Osteoblast (primary cell): ENCODE results near the gene KRTAP10-3. TPM values are rescaled to one million over a fixed set of nuclear protein-coding genes. Genes with fewer than 3 reads are reported as not detected.

Source experiments
- DNase-seq: peaks from one replicate; pipeline ENCODE4 v3.0.0; 2011; ENCODE audit warnings: low spot score, mixed read lengths; ENCODE audit not compliant: insufficient read length; ENCODE audit errors: missing footprints
- H2AFZ ChIP-seq: 2 replicates; pipeline ENCODE4 v1.6.0; 2011; ENCODE audit warnings: mild to moderate bottlenecking, low read length
- H3K27ac ChIP-seq: 2 replicates; pipeline ENCODE4 v1.5.1; 2011; ENCODE audit warnings: mild to moderate bottlenecking, low read depth, low read length, moderate library complexity
- H3K27me3 ChIP-seq: 2 replicates; pipeline ENCODE4 v1.6.0; 2012; ENCODE audit warnings: mild to moderate bottlenecking, control low read depth, inconsistent platforms, low read length, moderate library complexity; ENCODE audit not compliant: insufficient read depth
- H3K36me3 ChIP-seq: 2 replicates; pipeline ENCODE4 v1.5.1; 2011; ENCODE audit warnings: mild to moderate bottlenecking, low read length, control low read depth, moderate library complexity; ENCODE audit not compliant: insufficient read depth
- H3K4me1 ChIP-seq: 2 replicates; pipeline ENCODE4 v1.5.1; 2011; ENCODE audit warnings: mild to moderate bottlenecking, low read length, control low read depth, moderate library complexity; ENCODE audit not compliant: insufficient read depth
- H3K4me2 ChIP-seq: 2 replicates; pipeline ENCODE4 v1.6.0; 2011; ENCODE audit warnings: mild to moderate bottlenecking, low read length; ENCODE audit not compliant: insufficient read depth
- H3K4me3 ChIP-seq: fragments of 200-600 bp; sonication (generic); 3 replicates; pipeline ENCODE4 v1.5.1; 2012; ENCODE audit warnings: mild to moderate bottlenecking, low read length, inconsistent platforms; ENCODE audit not compliant: insufficient read depth
- H3K79me2 ChIP-seq: 2 replicates; pipeline ENCODE4 v1.6.0; 2012; ENCODE audit warnings: mild to moderate bottlenecking, low read length, control low read depth, inconsistent platforms; ENCODE audit not compliant: insufficient read depth
- H3K9me3 ChIP-seq: 2 replicates; pipeline ENCODE4 v1.5.1; 2011; ENCODE audit warnings: low read depth, low read length, control low read depth
- H4K20me1 ChIP-seq: 2 replicates; pipeline ENCODE4 v1.6.0; 2012; ENCODE audit warnings: mild to moderate bottlenecking, low read length, control low read depth; ENCODE audit not compliant: insufficient read depth
- total RNA-seq: library from RNA; depleted of rRNA; stranded (reverse); fragments of >200 nt; gene quantifications from 2 replicates; pipeline ENCODE4 v1.2.3, GENCODE V29; 2012
- TF ChIP-seq, protein P1 (sequence below): IDR thresholded peaks from 2 replicates; pipeline ENCODE4 v1.5.1; 2011; ENCODE audit warnings: mild to moderate bottlenecking, low read depth, low read length, moderate library complexity; ENCODE audit errors: extremely low read depth

Gene KRTAP10-3
- total RNA-seq, 1 donor = not detected

DNA sequence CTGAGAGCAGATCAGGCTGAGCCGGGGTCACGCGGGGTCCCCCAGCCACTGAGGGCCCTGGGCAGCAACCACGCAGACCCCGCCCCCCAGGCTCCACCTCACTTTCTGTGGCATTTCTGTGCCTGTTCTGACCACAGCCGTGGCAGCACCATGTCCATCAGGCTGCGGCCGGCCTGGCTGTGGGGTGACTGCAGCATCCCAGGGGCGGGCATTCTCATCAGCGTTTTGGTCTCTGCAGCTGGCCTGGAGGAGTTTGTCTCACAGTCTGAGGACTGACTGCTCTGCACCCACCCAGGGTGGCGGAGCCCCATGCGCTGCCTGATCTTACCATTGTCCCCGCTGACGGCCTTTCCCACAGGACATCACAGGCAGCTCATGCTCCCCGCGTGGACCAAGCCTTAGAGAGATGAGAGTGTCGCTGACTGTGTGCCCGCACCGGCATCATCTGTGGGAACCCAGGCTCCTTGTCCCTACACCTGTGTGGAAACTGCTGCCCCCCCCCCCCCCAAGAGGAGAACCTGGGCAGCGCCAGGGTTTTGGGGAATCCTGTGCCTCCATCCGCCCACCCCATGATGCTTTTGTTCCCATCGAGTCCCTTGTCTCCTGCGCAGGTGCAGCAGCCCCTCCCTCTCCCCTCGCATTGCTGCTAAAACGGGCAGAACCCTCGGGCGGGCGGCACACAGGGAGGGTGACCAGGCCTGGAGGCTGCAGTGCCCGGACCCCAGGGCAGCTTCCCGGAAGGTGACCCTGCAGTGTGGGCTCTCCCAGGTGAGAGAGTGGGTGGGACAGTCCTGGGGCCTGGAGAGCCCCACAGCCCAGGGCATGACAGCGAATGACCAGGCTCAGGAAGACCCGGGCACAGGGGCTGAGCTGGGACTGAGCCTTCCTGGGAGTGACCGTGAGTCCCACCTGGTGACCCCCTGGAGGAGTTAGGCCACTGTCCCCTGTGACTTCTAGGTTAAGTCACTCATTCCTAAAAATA is 20.4 kb downstream of the KRTAP10-3 start:
- TF ChIP-seq, protein P1, sequence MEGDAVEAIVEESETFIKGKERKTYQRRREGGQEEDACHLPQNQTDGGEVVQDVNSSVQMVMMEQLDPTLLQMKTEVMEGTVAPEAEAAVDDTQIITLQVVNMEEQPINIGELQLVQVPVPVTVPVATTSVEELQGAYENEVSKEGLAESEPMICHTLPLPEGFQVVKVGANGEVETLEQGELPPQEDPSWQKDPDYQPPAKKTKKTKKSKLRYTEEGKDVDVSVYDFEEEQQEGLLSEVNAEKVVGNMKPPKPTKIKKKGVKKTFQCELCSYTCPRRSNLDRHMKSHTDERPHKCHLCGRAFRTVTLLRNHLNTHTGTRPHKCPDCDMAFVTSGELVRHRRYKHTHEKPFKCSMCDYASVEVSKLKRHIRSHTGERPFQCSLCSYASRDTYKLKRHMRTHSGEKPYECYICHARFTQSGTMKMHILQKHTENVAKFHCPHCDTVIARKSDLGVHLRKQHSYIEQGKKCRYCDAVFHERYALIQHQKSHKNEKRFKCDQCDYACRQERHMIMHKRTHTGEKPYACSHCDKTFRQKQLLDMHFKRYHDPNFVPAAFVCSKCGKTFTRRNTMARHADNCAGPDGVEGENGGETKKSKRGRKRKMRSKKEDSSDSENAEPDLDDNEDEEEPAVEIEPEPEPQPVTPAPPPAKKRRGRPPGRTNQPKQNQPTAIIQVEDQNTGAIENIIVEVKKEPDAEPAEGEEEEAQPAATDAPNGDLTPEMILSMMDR = no peak
- Histone ChIP-seq H3K36me3 (no peaks in the 10 kb centered on the region), H3K4me2 (no peak overlapping the region), H3K79me2 (no peaks in the 10 kb centered on the region), H3K27me3 (no peaks in the 10 kb centered on the region), H3K4me3 (no peak overlapping the region), H3K4me1 (no peaks in the 10 kb centered on the region), H3K9me3 (no peaks in the 10 kb centered on the region), H4K20me1 (no peaks in the 10 kb centered on the region), H3K27ac (no peak overlapping the region), H2AFZ (no peak overlapping the region)
- DNase-seq = peak; percentile 56

DNA sequence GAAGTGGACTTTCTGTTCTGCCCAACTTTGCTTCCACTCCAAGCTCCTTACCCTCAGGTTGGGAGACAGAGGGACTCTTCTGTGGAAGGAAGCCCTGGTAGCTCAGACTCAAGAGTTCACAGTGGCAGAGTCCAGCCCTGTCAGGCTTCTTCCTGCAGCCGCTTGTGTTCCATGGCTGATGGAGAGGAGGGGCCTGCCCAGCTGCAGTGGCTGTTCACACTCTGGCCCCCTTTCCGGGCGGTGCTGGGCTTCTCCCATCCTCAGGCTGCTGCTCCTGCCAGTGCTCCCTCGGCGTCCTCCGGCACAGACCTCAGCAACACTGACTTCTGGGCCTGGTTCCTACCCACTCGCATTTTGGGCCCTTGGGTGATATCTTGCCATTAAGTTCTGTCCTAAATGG is 22.6 kb downstream of the KRTAP10-3 start:
- Histone ChIP-seq H3K27me3 (no peaks in the 10 kb centered on the region), H4K20me1 (no peaks in the 10 kb centered on the region), H2AFZ (no peak overlapping the region), H3K4me1 (no peaks in the 10 kb centered on the region), H3K9me3 (no peaks in the 10 kb centered on the region), H3K27ac (no peak overlapping the region), H3K79me2 (no peaks in the 10 kb centered on the region), H3K4me3 (no peak overlapping the region), H3K36me3 (no peaks in the 10 kb centered on the region), H3K4me2 (no peak overlapping the region)
- peak; percentile 50 for DNase-seq
- TF ChIP-seq, protein P1 = no peak

DNA sequence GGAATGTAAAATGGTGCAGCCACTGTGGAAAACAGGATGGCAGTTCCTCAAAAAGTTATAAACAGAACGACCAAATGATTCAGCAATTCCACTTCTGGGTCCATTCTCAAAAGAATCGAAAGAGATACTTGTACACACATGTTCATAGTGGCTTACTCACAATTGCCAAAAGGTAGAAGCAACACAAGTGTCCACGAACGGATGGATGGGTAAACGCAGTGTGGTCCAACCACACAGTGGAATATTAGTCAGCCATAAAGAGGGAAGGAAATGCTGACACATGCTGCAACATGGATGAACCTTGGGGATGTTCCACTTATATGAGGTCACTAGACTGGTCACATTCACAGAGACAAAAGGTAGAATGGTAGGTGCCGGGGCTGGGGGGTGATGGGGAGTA is 23.9 kb downstream of the KRTAP10-3 start:
- Histone ChIP-seq H3K27me3 (no peaks in the 10 kb centered on the region), H3K79me2 (no peaks in the 10 kb centered on the region), H3K4me3 (no peak overlapping the region), H3K36me3 (no peaks in the 10 kb centered on the region), H3K4me2 (no peak overlapping the region), H2AFZ (no peak overlapping the region), H3K4me1 (no peaks in the 10 kb centered on the region), H3K9me3 (no peaks in the 10 kb centered on the region), H3K27ac (no peak overlapping the region), H4K20me1 (no peaks in the 10 kb centered on the region)
- no peak for DNase-seq
- TF ChIP-seq, protein P1 = no peak

- Histone ChIP-seq H3K79me2 (no peaks in the 10 kb centered on the region), H4K20me1 (no peaks in the 10 kb centered on the region), H3K4me3 (no peak overlapping the region), H3K9me3 (no peaks in the 10 kb centered on the region), H3K27me3 (no peaks in the 10 kb centered on the region), H2AFZ (no peak overlapping the region), H3K27ac (no peak overlapping the region), H3K4me2 (no peak overlapping the region), H3K4me1 (no peaks in the 10 kb centered on the region), H3K36me3 (no peaks in the 10 kb centered on the region)
- TF ChIP-seq, protein P1 = no peak
- DNase-seq = peak; percentile 36
These were observed 24.5 kb downstream of the KRTAP10-3 start for GRCh38 chr21:44533891-44534627.
